Thyroid gland (tissue), 4 donors: Measurements from ENCODE around the gene TM9SF3. TPM values are rescaled to one million over a fixed set of nuclear protein-coding genes. Genes with fewer than 3 reads are reported as not detected.

Experiments used
- DNase-seq, 2 donors: peaks; one replicate each; pipeline ENCODE4 v3.0.0-alpha.2; 2019
- H3K27ac ChIP-seq, 3 donors: fragments of 200-600 bp; sonication (generic); 1 replicate in 2 of 3; 2 replicates in 1 of 3; pipeline ENCODE4 v1.5.1; 2016 to 2019; ENCODE audit warnings: mild to moderate bottlenecking in 1 of 3, moderate library complexity in 1 of 3
- H3K27me3 ChIP-seq: fragments of 200-600 bp; sonication (generic); one replicate; pipeline ENCODE4 v1.5.1; 2019
- H3K36me3 ChIP-seq, 2 donors: fragments of 200-600 bp; sonication (generic); one replicate each; pipeline ENCODE4 v1.5.1; 2016 to 2019
- H3K4me1 ChIP-seq, 2 donors: fragments of 200-600 bp; sonication (generic); one replicate each; pipeline ENCODE4 v1.5.1; 2017 to 2019
- H3K4me3 ChIP-seq, 3 donors: fragments of 200-600 bp; sonication (generic); replicated peaks in 1 of 3; 1 replicate in 2 of 3; 2 replicates in 1 of 3; pipeline ENCODE4 v1.5.1; 2016; ENCODE audit warnings: mild to moderate bottlenecking in 1 of 3
- H3K9me3 ChIP-seq: fragments of 200-600 bp; sonication (generic); one replicate; pipeline ENCODE4 v1.5.1; 2017
- CTCF ChIP-seq, 6 experiments: fragments of 200-600 bp in 3 of 6; fragments of 450-650 bp in 3 of 6; sonication (generic) in 3 of 6; IDR thresholded peaks; one replicate each; pipeline ENCODE4 v1.5.1; 2016 to 2019; ENCODE audit warnings: antibody characterized with exemption in 6 of 6, mild to moderate bottlenecking in 2 of 6, inconsistent platforms in 1 of 6, moderate library complexity in 1 of 6
- POLR2A ChIP-seq, 2 donors: fragments of 450-650 bp; IDR thresholded peaks; one replicate each; pipeline ENCODE4 v1.6.1; 2017; ENCODE audit warnings: antibody characterized with exemption in 2 of 2, mild to moderate bottlenecking in 2 of 2, moderate library complexity in 1 of 2
- WGBS, 2 donors: methylation state at CpG; one replicate each; pipeline ENCODE4 v1.1.5; 2017; 5-methylcytosine and 5-hydroxymethylcytosine counted together
- intact Hi-C: fragments of 100-400 bp; cut with DNase I; formaldehyde crosslinking; loops from one replicate; pipeline ENCODE4 v1.15.1; 2023
- total RNA-seq, 4 donors: library from RNA; depleted of rRNA; stranded (reverse); fragments of >200 nt; gene quantifications; one replicate each; pipeline ENCODE4 v1.2.3, GENCODE V29; 2016

TM9SF3 gene
- 100 to 1,000 TPM; 119 to 205 (median 151) TPM for total RNA-seq

- peak; percentile 84 to 96 for TF ChIP-seq POLR2A (IDR thresholded peaks at IDR 0.05)
- peak in 3 of 6 experiments; percentile 16 to 21 (median 17) for TF ChIP-seq CTCF (IDR thresholded peaks at IDR 0.05)
- intact Hi-C loops: no loop called here
- no CpG with 5 or more reads among the region's 107 CpGs for WGBS, 2 donors
Measured at GRCh38 chr10:96586419-96587263, at the start of gene TM9SF3. Gene TM9SF3, minus strand, starts transcription at chr10:96587012. Its CDS starts 177 bp downstream, at chr10:96586835.

GRCh38 chr10:96636551-96636950 lies 49.7 kb upstream of the TM9SF3 start:
- H3K4me1 ChIP-seq: peaks cover 30 to 46% of the 10 kb centered on the region in 2 donors
- no peaks in the 10 kb centered on the region for H3K27me3 ChIP-seq
- H3K27ac ChIP-seq: peak overlapping the region; percentile 65 to 76 (median 72)
- H3K4me3 ChIP-seq: no peak overlapping the region
- no peaks in the 10 kb centered on the region for H3K9me3 ChIP-seq
- 14 to 18% methylated on average over 1 of the region's 1 CpG for WGBS, 2 donors
- TF ChIP-seq CTCF (IDR thresholded peaks at IDR 0.05) (peak in 4 of 6 experiments; percentile 12 to 44 (median 17)), POLR2A (IDR thresholded peaks at IDR 0.05) (no peak)
- DNase-seq: peak; percentile 78
- intact Hi-C loops: no loop called here
- no peaks in the 10 kb centered on the region for H3K36me3 ChIP-seq

More at GRCh38 chr10:96586419-96587263, at the start of gene TM9SF3:
- Histone ChIP-seq H3K36me3 (no peaks in the 10 kb centered on the region), H3K27ac (peak within 1 kb of the TSS; percentile 96 to 99 (median 97)), H3K27me3 (no peaks in the 10 kb centered on the region), H3K9me3 (no peaks in the 10 kb centered on the region), H3K4me1 (peaks cover 38 to 39% of the 10 kb centered on the region in 2 donors), H3K4me3 (peak within 1 kb of the TSS; percentile 58 to 81 (median 78))
- DNase-seq: peak; percentile 92 to 93

GRCh38 chr10:96632974-96633710 lies 46.3 kb upstream of the TM9SF3 start:
- Histone ChIP-seq H3K4me1 (peaks cover 30 to 39% of the 10 kb centered on the region in 2 donors), H3K36me3 (no peaks in the 10 kb centered on the region), H3K27ac (peak overlapping the region; percentile 39 to 72 (median 56)), H3K9me3 (no peaks in the 10 kb centered on the region), H3K27me3 (no peaks in the 10 kb centered on the region), H3K4me3 (no peak overlapping the region)
- intact Hi-C loops: no loop called here
- 67% methylated on average over 4 of the region's 4 CpGs for WGBS, 2 donors
- peak; percentile 65 to 69 for DNase-seq
- no peak for TF ChIP-seq CTCF (IDR thresholded peaks at IDR 0.05)
- TF ChIP-seq POLR2A (IDR thresholded peaks at IDR 0.05): no peak

- DNase-seq: no peak
- Histone ChIP-seq H3K9me3 (no peaks in the 10 kb centered on the region), H3K27me3 (no peaks in the 10 kb centered on the region), H3K36me3 (no peaks in the 10 kb centered on the region), H3K4me1 (peaks cover 4 to 13% of the 10 kb centered on the region in 2 donors), H3K4me3 (no peak overlapping the region), H3K27ac (no peak overlapping the region)
- TF ChIP-seq POLR2A (IDR thresholded peaks at IDR 0.05) (no peak), CTCF (IDR thresholded peaks at IDR 0.05) (no peak)
- WGBS, 2 donors: 81 to 94% methylated on average over 1 of the region's 1 CpG
- intact Hi-C loops: no loop called here
Measured at GRCh38 chr10:96627292-96627691, 40.5 kb upstream of the TM9SF3 start.
